ENCODE data around the gene GPAM. TPM values are rescaled to one million over a fixed set of nuclear protein-coding genes. Genes with fewer than 3 reads are reported as not detected.
A peak's percentile ranks its signal among the peaks of the same experiment; 100 is the strongest.
"Not testable (repeated sequence)": the region's sequence is repeated elsewhere in the genome, so short reads cannot be mapped to it uniquely, and the experiment has no call there.

The GPAM gene
- total RNA-seq, 2 experiments from 2014 or later: 7.4 to 8.6 TPM

DNA sequence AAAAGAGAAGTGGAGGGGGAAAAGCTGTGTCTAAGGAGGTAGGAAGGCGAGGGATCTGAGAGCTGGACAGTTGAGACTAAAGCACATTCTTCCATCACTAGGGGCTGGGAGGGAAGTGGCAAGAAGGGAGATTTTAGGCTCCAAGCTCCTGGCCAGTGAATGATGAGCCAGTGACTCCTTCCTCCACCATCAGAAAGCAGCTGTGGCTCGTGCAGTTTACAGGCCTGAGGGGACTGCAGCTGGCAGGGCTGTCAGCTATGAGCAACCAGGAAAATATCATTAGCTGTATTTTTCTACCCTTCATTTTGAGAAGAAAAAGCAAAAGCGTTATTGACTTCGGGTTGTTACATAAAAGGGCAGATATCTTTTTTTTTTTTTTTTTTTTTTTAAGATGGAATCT lies 60.7 kb downstream of the GPAM start:
- ChIA-PET CTCF (interaction anchor here (0.9 to 1.2 kb wide), 2 partner anchors 8 to 14 kb away, joined by 3 to 4 read pairs; no protein-coding TSS in a partner anchor), POLR2A (no interaction called here)
- H3K9me3 Mint-ChIP-seq: no peaks in the 10 kb centered on the region
- H3K27me3 Mint-ChIP-seq: peaks cover 3% of the 10 kb centered on the region
- no peak overlapping the region for H3K27ac Mint-ChIP-seq
- H3K4me3 Mint-ChIP-seq: no peak overlapping the region
- TF ChIP-seq, protein P1, sequence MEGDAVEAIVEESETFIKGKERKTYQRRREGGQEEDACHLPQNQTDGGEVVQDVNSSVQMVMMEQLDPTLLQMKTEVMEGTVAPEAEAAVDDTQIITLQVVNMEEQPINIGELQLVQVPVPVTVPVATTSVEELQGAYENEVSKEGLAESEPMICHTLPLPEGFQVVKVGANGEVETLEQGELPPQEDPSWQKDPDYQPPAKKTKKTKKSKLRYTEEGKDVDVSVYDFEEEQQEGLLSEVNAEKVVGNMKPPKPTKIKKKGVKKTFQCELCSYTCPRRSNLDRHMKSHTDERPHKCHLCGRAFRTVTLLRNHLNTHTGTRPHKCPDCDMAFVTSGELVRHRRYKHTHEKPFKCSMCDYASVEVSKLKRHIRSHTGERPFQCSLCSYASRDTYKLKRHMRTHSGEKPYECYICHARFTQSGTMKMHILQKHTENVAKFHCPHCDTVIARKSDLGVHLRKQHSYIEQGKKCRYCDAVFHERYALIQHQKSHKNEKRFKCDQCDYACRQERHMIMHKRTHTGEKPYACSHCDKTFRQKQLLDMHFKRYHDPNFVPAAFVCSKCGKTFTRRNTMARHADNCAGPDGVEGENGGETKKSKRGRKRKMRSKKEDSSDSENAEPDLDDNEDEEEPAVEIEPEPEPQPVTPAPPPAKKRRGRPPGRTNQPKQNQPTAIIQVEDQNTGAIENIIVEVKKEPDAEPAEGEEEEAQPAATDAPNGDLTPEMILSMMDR (IDR thresholded peaks at IDR 0.05): no peak
- H3K4me1 Mint-ChIP-seq (ENCODE audit: low read depth): no peaks in the 10 kb centered on the region
- DNase-seq: no peak
- H3K36me3 Mint-ChIP-seq (ENCODE audit: low read depth): no peaks in the 10 kb centered on the region
- no peak for ATAC-seq
- intact Hi-C loops (cut with micrococcal nuclease): no loop called here

DNA sequence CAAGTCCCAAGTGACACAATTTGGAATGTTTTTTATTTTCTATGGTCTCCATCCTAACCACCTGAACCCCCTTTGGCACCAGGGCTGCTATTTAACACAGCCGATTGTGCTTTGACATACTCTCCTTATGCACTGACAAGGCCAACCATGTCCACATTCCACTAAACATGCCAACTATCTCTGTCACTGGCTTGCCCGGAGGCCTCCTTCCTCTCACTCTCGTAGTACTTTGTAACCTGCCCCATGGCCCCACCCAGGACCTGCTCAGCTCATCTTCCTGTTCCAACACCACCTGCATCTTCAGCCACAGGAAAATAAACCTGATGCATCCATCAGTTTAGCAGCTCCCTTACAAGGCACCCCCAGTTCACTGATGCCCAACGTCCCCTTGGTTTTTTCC lies 63.1 kb downstream of the GPAM start:
- intact Hi-C loops (cut with micrococcal nuclease): no loop called here
- CTCF ChIA-PET: interaction anchor here (8.1 kb wide), 1 partner anchor 18 kb away, joined by 86 read pairs; no protein-coding TSS in a partner anchor
- POLR2A ChIA-PET: interaction anchor here (0.6 kb wide), 1 partner anchor 327 kb away, joined by 3 read pairs; the partner anchor contains the start of gene VTI1A
- Mint-ChIP-seq H3K4me3 (no peak overlapping the region), H3K9me3 (no peaks in the 10 kb centered on the region), H3K27me3 (peaks cover 3% of the 10 kb centered on the region), H3K27ac (no peak overlapping the region), H3K36me3 (ENCODE audit: low read depth) (no peaks in the 10 kb centered on the region), H3K4me1 (ENCODE audit: low read depth) (no peaks in the 10 kb centered on the region)
- no peak for ATAC-seq
- TF ChIP-seq, protein P1 (IDR thresholded peaks at IDR 0.05): no peak
- no peak for DNase-seq

DNA sequence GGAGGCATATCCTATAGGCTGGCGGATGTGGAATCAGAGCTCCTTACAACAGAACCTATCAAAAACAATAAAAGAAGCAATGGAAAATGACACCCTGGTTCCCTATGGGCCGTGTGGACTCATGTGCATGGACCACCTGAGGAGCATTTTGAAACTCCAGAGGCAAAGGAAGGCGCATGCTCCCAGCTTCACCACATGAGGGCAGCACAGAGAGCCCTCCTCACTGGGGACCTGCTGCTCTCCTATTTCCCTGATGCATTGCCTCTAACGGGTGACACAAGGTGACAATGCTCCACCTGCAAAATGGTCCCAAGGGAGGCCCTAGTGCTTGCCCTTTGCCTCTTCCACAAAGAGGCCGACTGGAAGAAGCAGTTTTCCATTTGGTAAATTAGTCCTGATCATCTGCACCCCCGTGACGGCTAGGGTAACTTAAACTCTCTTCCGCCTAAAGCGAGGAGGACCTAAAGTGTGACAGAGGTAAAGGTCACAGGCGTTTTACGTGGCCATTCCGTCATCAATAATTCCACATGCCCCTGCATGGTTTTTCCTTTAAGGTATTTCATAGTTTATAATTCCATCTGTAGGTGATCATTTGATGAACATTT lies 67.7 kb downstream of the GPAM start:
- POLR2A ChIA-PET: no interaction called here
- Mint-ChIP-seq H3K9me3 (no peaks in the 10 kb centered on the region), H3K27ac (no peak overlapping the region), H3K4me3 (no peak overlapping the region), H3K36me3 (ENCODE audit: low read depth) (no peaks in the 10 kb centered on the region), H3K27me3 (peaks cover 3% of the 10 kb centered on the region), H3K4me1 (ENCODE audit: low read depth) (no peaks in the 10 kb centered on the region)
- DNase-seq: peak; percentile 59
- intact Hi-C loops (cut with micrococcal nuclease): no loop called here
- ATAC-seq: peak; percentile 66
- CTCF ChIA-PET: interaction anchor here (0.9 to 8.1 kb wide), 9 partner anchors 8 to 264 kb away, joined by 3 to 86 read pairs (median 3); no protein-coding TSS in a partner anchor
- TF ChIP-seq, protein P1 (IDR thresholded peaks at IDR 0.05): peak; percentile 58

DNA sequence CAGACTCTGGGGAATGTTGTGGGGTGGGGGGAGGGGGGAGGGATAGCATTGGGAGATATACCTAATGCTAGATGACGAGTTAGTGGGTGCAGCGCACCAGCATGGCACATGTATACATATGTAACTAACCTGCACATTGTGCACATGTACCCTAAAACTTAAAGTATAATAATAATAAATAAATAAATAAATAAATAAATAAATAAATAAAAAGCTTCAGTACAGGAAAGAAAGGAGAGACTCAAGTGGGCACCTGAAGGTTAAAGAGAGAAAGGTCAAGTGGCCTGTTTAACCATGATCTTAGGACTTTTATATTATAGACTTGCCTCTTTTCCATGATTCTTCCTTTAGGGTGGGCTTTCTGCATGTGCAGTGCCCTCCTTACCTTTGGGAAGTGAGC lies 73.8 kb downstream of the GPAM start:
- H3K27ac Mint-ChIP-seq; intact Hi-C loops (cut with micrococcal nuclease); ATAC-seq; H3K27me3 Mint-ChIP-seq; DNase-seq; POLR2A ChIA-PET; CTCF ChIA-PET; H3K36me3 Mint-ChIP-seq (ENCODE audit: low read depth); H3K4me1 Mint-ChIP-seq (ENCODE audit: low read depth); H3K4me3 Mint-ChIP-seq; H3K9me3 Mint-ChIP-seq: not testable (repeated sequence)

Other genes starting within 250 kb of the GPAM start
- not detected for gene TECTB, start 99.6 kb upstream of the GPAM start, total RNA-seq
- gene ACSL5, start 190.4 kb upstream of the GPAM start, total RNA-seq: 10 to 100 TPM; 33.7 to 34.1 TPM